ENCODE results near the gene PLEKHH2. TPM values are rescaled to one million over a fixed set of nuclear protein-coding genes. Genes with fewer than 3 reads are reported as not detected.

PLEKHH2 gene
- total and polyA plus RNA-seq, 2 experiments from 2014 or later = 5.4 to 6.7 TPM

DNA sequence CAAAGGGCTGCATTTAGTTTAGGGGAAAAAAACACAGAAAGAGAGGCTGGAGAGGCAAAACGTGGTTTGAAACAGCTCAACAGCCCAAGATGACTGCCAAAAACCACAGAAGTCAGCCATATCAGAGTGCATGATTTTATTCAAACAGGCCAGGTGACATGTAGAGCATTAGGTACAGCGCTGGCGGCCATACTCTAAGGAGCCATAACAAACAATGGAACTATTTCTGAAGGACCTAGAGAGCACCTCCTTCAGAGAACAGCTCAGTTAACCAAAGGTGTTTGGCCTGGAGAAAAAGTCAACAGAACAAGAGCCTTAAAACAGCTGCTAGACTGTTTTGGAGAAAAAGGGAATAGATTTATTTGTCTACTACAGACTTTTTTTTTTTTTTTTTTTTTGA, 43.8 kb upstream of the PLEKHH2 start (continued):
- TF ChIP-seq, protein P1, sequence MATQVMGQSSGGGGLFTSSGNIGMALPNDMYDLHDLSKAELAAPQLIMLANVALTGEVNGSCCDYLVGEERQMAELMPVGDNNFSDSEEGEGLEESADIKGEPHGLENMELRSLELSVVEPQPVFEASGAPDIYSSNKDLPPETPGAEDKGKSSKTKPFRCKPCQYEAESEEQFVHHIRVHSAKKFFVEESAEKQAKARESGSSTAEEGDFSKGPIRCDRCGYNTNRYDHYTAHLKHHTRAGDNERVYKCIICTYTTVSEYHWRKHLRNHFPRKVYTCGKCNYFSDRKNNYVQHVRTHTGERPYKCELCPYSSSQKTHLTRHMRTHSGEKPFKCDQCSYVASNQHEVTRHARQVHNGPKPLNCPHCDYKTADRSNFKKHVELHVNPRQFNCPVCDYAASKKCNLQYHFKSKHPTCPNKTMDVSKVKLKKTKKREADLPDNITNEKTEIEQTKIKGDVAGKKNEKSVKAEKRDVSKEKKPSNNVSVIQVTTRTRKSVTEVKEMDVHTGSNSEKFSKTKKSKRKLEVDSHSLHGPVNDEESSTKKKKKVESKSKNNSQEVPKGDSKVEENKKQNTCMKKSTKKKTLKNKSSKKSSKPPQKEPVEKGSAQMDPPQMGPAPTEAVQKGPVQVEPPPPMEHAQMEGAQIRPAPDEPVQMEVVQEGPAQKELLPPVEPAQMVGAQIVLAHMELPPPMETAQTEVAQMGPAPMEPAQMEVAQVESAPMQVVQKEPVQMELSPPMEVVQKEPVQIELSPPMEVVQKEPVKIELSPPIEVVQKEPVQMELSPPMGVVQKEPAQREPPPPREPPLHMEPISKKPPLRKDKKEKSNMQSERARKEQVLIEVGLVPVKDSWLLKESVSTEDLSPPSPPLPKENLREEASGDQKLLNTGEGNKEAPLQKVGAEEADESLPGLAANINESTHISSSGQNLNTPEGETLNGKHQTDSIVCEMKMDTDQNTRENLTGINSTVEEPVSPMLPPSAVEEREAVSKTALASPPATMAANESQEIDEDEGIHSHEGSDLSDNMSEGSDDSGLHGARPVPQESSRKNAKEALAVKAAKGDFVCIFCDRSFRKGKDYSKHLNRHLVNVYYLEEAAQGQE (IDR thresholded peaks at IDR 0.05; ENCODE audit: unreplicated experiment) = no peak
- no peak for TF ChIP-seq EZH2phosphoT487 (IDR thresholded peaks at IDR 0.05; ENCODE audit: unreplicated experiment)

DNA sequence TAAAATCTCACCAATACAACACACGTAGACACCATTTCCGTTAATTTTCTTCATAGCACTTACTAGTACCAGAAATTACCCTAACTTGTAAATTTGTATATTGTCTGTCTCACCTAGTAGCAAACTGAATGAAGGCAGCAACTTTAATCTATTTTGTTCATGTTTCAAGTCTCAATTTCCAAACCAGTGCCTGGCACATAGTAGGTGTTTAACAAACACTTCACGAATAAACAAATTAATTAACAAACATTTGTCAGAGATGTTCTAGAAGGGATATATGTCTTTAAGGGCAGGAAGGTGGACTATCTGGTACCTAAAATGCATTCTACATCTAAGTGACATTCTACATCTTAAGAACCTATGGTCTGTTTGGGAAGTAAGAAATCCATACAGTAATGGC, 42.2 kb upstream of the PLEKHH2 start:
- no peaks in the 10 kb centered on the region for H3K36me3 ChIP-seq (ENCODE audit: insufficient read depth)
- peaks cover 19% of the 10 kb centered on the region for H3K79me2 ChIP-seq (replicated peaks; ENCODE audit: insufficient read depth)
- H3K27me3 ChIP-seq (ENCODE audit: insufficient read depth) = no peaks in the 10 kb centered on the region
- Mint-ChIP-seq H3K4me3 (peak overlapping the region; percentile 98), H3K36me3 (ENCODE audit: low read depth) (peaks cover 6% of the 10 kb centered on the region; the same call in 1 of the 3 replicates), H3K4me1 (peaks cover 10% of the 10 kb centered on the region; the same call in 2 of the 3 replicates), H3K27me3 (ENCODE audit: insufficient read depth, low read depth, poor library complexity) (peaks cover 9% of the 10 kb centered on the region), H3K27ac (no peak overlapping the region), H3K9me3 (no peaks in the 10 kb centered on the region)
- peaks cover 7% of the 10 kb centered on the region for H3K4me1 ChIP-seq (ENCODE audit: insufficient read depth)
- H3K9me2 ChIP-seq (ENCODE audit: insufficient read depth) = no peaks in the 10 kb centered on the region
- DNase-seq (ENCODE audit: low spot score) (no peak), ATAC-seq (no peak)
- peak overlapping the region; percentile 85 for H3K4me3 ChIP-seq
- H4K20me1 ChIP-seq (replicated peaks; ENCODE audit: insufficient read depth) = no peaks in the 10 kb centered on the region
- H2AFZ ChIP-seq = peak overlapping the region; percentile 99
- peak overlapping the region; percentile 93 for H3K4me2 ChIP-seq
- no peak overlapping the region for H3K27ac ChIP-seq (ENCODE audit: low read depth)
- H3F3A ChIP-seq (replicated peaks; ENCODE audit: low read depth) = no peaks in the 10 kb centered on the region
- TF ChIP-seq CREB1 (CRISPR knock-in tag; IDR thresholded peaks at IDR 0.05; ENCODE audit: low read depth) (no peak), JUNB (IDR thresholded peaks at IDR 0.05; ENCODE audit: unreplicated experiment) (no peak), STAT1 (IDR thresholded peaks at IDR 0.05; ENCODE audit: unreplicated experiment) (no peak), EZH2phosphoT487 (IDR thresholded peaks at IDR 0.05; ENCODE audit: unreplicated experiment) (no peak), NANOG (IDR thresholded peaks at IDR 0.05; ENCODE audit: borderline replicate concordance) (no peak), POLR2AphosphoS5 (IDR thresholded peaks at IDR 0.05; ENCODE audit: low read depth) (no peak), ZNF114 (CRISPR knock-in tag; IDR thresholded peaks at IDR 0.05) (no peak)
- TF ChIP-seq, protein P2, sequence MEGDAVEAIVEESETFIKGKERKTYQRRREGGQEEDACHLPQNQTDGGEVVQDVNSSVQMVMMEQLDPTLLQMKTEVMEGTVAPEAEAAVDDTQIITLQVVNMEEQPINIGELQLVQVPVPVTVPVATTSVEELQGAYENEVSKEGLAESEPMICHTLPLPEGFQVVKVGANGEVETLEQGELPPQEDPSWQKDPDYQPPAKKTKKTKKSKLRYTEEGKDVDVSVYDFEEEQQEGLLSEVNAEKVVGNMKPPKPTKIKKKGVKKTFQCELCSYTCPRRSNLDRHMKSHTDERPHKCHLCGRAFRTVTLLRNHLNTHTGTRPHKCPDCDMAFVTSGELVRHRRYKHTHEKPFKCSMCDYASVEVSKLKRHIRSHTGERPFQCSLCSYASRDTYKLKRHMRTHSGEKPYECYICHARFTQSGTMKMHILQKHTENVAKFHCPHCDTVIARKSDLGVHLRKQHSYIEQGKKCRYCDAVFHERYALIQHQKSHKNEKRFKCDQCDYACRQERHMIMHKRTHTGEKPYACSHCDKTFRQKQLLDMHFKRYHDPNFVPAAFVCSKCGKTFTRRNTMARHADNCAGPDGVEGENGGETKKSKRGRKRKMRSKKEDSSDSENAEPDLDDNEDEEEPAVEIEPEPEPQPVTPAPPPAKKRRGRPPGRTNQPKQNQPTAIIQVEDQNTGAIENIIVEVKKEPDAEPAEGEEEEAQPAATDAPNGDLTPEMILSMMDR (conservative IDR thresholded peaks at IDR 0.05; ENCODE audit: low read depth in 2 of 2) = no peak
- TF ChIP-seq, protein P3, sequence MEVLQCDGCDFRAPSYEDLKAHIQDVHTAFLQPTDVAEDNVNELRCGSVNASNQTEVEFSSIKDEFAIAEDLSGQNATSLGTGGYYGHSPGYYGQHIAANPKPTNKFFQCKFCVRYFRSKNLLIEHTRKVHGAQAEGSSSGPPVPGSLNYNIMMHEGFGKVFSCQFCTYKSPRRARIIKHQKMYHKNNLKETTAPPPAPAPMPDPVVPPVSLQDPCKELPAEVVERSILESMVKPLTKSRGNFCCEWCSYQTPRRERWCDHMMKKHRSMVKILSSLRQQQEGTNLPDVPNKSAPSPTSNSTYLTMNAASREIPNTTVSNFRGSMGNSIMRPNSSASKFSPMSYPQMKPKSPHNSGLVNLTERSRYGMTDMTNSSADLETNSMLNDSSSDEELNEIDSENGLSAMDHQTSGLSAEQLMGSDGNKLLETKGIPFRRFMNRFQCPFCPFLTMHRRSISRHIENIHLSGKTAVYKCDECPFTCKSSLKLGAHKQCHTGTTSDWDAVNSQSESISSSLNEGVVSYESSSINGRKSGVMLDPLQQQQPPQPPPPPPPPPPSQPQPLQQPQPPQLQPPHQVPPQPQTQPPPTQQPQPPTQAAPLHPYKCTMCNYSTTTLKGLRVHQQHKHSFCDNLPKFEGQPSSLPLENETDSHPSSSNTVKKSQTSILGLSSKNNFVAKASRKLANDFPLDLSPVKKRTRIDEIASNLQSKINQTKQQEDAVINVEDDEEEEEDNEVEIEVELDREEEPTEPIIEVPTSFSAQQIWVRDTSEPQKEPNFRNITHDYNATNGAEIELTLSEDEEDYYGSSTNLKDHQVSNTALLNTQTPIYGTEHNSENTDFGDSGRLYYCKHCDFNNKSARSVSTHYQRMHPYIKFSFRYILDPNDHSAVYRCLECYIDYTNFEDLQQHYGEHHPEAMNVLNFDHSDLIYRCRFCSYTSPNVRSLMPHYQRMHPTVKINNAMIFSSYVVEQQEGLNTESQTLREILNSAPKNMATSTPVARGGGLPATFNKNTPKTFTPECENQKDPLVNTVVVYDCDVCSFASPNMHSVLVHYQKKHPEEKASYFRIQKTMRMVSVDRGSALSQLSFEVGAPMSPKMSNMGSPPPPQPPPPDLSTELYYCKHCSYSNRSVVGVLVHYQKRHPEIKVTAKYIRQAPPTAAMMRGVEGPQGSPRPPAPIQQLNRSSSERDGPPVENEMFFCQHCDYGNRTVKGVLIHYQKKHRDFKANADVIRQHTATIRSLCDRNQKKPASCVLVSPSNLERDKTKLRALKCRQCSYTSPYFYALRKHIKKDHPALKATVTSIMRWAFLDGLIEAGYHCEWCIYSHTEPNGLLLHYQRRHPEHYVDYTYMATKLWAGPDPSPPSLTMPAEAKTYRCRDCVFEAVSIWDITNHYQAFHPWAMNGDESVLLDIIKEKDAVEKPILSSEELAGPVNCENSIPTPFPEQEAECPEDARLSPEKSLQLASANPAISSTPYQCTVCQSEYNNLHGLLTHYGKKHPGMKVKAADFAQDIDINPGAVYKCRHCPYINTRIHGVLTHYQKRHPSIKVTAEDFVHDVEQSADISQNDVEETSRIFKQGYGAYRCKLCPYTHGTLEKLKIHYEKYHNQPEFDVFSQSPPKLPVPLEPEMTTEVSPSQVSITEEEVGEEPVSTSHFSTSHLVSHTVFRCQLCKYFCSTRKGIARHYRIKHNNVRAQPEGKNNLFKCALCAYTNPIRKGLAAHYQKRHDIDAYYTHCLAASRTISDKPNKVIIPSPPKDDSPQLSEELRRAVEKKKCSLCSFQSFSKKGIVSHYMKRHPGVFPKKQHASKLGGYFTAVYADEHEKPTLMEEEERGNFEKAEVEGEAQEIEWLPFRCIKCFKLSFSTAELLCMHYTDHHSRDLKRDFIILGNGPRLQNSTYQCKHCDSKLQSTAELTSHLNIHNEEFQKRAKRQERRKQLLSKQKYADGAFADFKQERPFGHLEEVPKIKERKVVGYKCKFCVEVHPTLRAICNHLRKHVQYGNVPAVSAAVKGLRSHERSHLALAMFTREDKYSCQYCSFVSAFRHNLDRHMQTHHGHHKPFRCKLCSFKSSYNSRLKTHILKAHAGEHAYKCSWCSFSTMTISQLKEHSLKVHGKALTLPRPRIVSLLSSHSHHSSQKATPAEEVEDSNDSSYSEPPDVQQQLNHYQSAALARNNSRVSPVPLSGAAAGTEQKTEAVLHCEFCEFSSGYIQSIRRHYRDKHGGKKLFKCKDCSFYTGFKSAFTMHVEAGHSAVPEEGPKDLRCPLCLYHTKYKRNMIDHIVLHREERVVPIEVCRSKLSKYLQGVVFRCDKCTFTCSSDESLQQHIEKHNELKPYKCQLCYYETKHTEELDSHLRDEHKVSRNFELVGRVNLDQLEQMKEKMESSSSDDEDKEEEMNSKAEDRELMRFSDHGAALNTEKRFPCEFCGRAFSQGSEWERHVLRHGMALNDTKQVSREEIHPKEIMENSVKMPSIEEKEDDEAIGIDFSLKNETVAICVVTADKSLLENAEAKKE (CRISPR knock-in tag; IDR thresholded peaks at IDR 0.05) = no peak
- TF ChIP-seq, protein P4, sequence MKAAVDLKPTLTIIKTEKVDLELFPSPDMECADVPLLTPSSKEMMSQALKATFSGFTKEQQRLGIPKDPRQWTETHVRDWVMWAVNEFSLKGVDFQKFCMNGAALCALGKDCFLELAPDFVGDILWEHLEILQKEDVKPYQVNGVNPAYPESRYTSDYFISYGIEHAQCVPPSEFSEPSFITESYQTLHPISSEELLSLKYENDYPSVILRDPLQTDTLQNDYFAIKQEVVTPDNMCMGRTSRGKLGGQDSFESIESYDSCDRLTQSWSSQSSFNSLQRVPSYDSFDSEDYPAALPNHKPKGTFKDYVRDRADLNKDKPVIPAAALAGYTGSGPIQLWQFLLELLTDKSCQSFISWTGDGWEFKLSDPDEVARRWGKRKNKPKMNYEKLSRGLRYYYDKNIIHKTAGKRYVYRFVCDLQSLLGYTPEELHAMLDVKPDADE (IDR thresholded peaks at IDR 0.05) = no peak
